GM12878 (cell line): ENCODE results near the gene AGPAT2.

ENCODE experiments used
- EZH2 ChIP-seq: IDR thresholded peaks from 2 replicates; pipeline ENCODE4 v1.6.1; 2012; ENCODE audit warnings: low read depth, mild to moderate bottlenecking, control low read depth, inconsistent platforms, low read length, borderline replicate concordance; ENCODE audit not compliant: control insufficient read depth
- GABPA ChIP-seq: IDR thresholded peaks from 2 replicates; pipeline ENCODE4 v1.6.1; 2014; ENCODE audit warnings: antibody characterized with exemption, low read depth, mild to moderate bottlenecking, inconsistent platforms
- POLR2AphosphoS5 ChIP-seq: IDR thresholded peaks from 2 replicates; pipeline ENCODE4 v1.6.1; 2011; ENCODE audit warnings: mild to moderate bottlenecking, low read length, inconsistent platforms
- TF ChIP-seq, protein P1 (sequence below), 3 experiments: IDR thresholded peaks in 2 of 3; conservative IDR thresholded peaks in 1 of 3; 2 replicates each; pipeline ENCODE4 v1.5.1; 2011; ENCODE audit warnings: low read depth in 3 of 3, low read length in 3 of 3, mild to moderate bottlenecking in 3 of 3, control low read depth in 2 of 3, moderate library complexity in 2 of 3, inconsistent platforms in 1 of 3, mixed read lengths in 1 of 3; ENCODE audit not compliant: control insufficient read depth in 2 of 3, insufficient read depth in 1 of 3; ENCODE audit errors: extremely low read depth in 1 of 3

DNA sequence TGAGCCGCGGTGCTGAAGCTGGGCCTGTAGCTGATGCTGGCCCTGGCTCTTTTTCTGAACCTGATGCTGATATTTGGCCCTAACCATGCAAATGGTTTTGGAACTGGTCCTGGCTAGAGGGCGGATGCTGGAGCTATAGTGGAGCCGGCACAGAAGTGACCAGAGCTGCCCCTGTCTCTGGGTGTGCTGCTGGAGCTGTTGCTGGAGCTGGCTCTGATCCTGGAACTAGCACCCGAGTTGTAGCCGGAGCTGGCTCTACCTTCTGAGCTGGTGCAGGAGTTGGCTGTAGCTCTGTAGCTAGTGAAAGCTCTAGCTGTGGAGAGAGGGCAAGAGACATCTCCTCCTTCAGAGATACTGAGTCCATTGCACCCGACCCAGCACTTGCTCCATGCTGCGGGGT lies 42.7 kb upstream of the AGPAT2 start:
- TF ChIP-seq, protein P1, sequence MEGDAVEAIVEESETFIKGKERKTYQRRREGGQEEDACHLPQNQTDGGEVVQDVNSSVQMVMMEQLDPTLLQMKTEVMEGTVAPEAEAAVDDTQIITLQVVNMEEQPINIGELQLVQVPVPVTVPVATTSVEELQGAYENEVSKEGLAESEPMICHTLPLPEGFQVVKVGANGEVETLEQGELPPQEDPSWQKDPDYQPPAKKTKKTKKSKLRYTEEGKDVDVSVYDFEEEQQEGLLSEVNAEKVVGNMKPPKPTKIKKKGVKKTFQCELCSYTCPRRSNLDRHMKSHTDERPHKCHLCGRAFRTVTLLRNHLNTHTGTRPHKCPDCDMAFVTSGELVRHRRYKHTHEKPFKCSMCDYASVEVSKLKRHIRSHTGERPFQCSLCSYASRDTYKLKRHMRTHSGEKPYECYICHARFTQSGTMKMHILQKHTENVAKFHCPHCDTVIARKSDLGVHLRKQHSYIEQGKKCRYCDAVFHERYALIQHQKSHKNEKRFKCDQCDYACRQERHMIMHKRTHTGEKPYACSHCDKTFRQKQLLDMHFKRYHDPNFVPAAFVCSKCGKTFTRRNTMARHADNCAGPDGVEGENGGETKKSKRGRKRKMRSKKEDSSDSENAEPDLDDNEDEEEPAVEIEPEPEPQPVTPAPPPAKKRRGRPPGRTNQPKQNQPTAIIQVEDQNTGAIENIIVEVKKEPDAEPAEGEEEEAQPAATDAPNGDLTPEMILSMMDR (IDR thresholded peaks at IDR 0.05 in 2 of 3, conservative IDR thresholded peaks at IDR 0.05 in 1 of 3; ENCODE audit: control insufficient read depth in 2 of 3, extremely low read depth in 1 of 3, insufficient read depth in 1 of 3, low read depth in 3 of 3, low read length in 3 of 3): no peak
- TF ChIP-seq POLR2AphosphoS5: no peak
- no peak for TF ChIP-seq EZH2
- TF ChIP-seq GABPA: no peak
